LNCaP clone FGC (cell line): Measurements from ENCODE around the gene GLIS2.

ENCODE experiments used
- DNase-seq: peaks from one replicate; pipeline ENCODE4 v3.0.0-alpha.2; 2011; ENCODE audit warnings: low read depth
- H3K4me3 ChIP-seq: 2 replicates; pipeline ENCODE4 v1.5.1; 2011; ENCODE audit warnings: mild to moderate bottlenecking, low read depth, low read length, control low read depth
- TF ChIP-seq, protein P1 (sequence below): IDR thresholded peaks from 2 replicates; pipeline ENCODE4 v1.5.1; 2012; ENCODE audit warnings: mild to moderate bottlenecking; ENCODE audit not compliant: control insufficient read depth, insufficient read depth; ENCODE audit errors: extremely low read depth

The GLIS2 gene

DNA sequence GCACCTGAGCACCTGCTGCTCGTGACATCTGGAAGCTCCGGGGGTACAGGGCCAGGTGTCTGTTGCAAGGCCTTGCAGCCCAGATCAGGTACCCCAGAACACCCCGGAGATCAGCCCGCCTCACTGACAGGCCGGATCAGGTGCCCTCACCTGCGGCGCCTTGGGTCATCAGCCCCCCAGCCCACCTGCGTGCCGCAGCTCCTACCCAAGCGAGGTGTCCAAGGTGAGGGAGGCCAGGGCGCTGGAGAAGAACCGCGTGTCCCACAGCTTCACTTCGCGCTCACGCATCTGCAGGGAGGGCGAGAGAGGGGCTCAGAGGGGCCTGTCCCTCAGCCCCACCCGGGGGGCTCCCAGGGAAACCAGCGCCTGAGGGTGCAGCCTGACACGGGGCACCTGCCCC is 71.9 kb downstream of the GLIS2 start:
- TF ChIP-seq, protein P1, sequence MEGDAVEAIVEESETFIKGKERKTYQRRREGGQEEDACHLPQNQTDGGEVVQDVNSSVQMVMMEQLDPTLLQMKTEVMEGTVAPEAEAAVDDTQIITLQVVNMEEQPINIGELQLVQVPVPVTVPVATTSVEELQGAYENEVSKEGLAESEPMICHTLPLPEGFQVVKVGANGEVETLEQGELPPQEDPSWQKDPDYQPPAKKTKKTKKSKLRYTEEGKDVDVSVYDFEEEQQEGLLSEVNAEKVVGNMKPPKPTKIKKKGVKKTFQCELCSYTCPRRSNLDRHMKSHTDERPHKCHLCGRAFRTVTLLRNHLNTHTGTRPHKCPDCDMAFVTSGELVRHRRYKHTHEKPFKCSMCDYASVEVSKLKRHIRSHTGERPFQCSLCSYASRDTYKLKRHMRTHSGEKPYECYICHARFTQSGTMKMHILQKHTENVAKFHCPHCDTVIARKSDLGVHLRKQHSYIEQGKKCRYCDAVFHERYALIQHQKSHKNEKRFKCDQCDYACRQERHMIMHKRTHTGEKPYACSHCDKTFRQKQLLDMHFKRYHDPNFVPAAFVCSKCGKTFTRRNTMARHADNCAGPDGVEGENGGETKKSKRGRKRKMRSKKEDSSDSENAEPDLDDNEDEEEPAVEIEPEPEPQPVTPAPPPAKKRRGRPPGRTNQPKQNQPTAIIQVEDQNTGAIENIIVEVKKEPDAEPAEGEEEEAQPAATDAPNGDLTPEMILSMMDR, result no peak
- no peak for DNase-seq
- H3K4me3 ChIP-seq, result no peak overlapping the region

DNA sequence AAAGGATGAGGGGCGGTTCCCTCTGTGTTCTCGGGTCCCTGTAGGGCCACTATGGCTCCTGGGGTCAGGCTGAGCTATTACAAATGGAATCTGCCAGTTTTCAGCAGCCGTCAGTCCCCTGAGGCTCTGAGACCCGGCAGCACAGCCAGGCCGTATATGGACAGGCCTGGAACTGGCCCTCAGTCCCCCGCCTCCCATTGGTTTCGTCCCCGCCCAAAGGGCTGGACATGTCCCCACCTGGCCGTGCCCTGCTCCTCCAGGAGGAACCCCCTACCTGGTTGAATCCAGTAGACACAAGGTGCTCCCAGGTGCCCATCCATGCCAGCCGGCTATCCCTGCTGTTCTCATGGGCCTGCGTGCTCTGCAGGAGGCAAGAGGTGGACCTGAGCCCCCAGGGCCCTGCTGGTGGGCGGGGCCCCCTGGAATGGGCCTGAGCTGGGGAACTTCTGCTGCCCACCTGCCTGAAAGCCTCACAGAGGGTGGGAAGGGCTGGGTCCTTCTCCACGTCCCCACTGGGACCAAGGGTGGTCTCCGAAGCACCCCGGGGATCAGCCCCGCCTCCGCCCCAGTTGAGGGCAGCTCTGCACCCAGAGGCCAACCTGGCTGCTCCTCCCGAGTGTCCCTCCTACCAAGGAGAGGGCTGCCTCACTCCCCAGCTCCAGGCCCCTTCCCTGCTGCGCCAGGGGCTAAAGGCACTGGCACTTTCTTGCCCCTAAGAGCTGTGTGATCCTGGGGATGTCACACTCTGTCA is 72.6 kb downstream of the GLIS2 start:
- TF ChIP-seq, protein P1, result no peak
- no peak for DNase-seq
- no peak overlapping the region for H3K4me3 ChIP-seq
